Right lobe of liver (tissue), 4 donors: ENCODE data around the gene GGACT.

Source experiments
- CTCF ChIP-seq, 4 donors: fragments of 200-600 bp in 3 of 4; fragments of 450-650 bp in 1 of 4; IDR thresholded peaks; one replicate each; pipeline versions ENCODE4 v1.5.1 to v1.8.0; 2016 to 2022; ENCODE audit warnings: antibody characterized with exemption in 4 of 4, mild to moderate bottlenecking in 2 of 4
- POLR2A ChIP-seq: fragments of 450-650 bp; IDR thresholded peaks from one replicate; pipeline ENCODE4 v1.6.1; 2017; ENCODE audit warnings: antibody characterized with exemption, mild to moderate bottlenecking
- donor health status: DM: no; HTN: no; CAD: no.
- donor health status: DM: no; HTN: no; CAD: no.
- donor health status: DM: no; HTN: yes; CAD: no.

DNA sequence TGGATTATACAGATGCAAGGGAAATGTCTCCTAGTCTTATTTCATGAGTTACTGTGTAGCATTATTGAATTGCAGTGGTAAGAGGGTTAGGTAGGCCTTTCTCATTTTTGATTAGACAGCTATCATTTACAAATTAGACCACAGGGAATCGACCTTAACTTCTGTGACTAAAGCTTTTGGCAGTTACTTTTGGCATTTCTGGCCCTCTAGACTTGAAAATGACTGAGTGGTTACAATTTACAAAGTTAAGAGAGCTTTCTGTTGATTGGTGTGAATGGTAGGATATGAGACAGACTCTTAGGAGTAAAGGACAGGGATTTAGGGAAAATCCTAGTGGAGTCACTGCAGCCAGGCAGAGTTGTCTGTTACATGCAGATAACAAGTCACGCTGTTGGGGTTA is 86.1 kb downstream of the GGACT start:
- TF ChIP-seq CTCF (IDR thresholded peaks at IDR 0.05) (no peak), POLR2A (no peak)
